C4-2B (cell line): ENCODE results near the gene CHN2.

Experiments
- H3K27ac ChIP-seq: fragments of 450-650 bp; 2 replicates; pipeline ENCODE4 v1.5.1; 2017
- CTCF ChIP-seq: fragments of 450-650 bp; conservative IDR thresholded peaks from 2 replicates; pipeline ENCODE4 v1.5.1; 2017; ENCODE audit warnings: mild to moderate bottlenecking
- ZFX ChIP-seq: fragments of 450-650 bp; IDR thresholded peaks from 2 replicates; pipeline ENCODE4 v1.6.1; 2017

Gene CHN2

DNA sequence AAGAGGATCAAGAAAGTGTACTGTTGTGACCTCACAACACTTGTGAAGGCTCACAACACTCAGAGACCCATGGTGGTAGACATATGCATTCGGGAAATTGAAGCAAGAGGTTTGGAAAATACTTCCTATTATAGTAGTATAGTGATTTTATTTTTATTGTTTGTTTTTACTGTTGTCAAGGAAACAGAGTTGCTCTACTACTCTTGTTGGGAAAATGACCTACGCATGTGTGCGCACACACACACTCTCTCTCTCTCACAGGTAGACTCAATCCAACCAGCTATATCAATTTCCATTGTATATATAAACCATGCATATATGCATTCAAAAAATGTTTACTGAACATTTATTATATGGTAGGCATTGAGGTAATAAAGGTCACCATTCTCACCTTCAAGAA lies 305.4 kb downstream of the CHN2 start:
- TF ChIP-seq ZFX = no peak
- no peak for TF ChIP-seq CTCF

GRCh38 chr7:29500719-29501118 lies 306.1 kb downstream of the CHN2 start:
- TF ChIP-seq CTCF (no peak), ZFX (no peak)
- H3K27ac ChIP-seq = no peak overlapping the region

More for the DNA sequence above, 305.4 kb downstream of the CHN2 start:
- H3K27ac ChIP-seq = no peak overlapping the region

DNA sequence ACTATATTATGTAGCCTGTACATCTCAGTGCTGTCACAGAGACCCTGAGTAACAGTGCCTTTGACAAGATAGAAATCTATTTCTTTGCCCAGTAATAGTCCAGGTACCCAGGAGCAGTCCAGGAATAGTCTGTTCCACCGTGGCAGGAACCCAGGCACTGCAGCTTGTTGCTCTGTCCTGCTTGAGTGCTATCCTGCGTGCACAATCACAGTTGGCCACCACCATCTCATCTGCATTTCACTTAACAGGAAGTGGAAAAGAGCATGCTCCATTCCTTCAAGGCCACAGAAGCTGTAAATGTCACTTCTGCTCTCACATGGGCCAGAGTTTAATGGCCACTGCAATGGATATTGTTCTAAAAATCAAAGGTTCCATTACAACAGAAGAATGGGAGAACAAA lies 307.6 kb downstream of the CHN2 start:
- no peak for TF ChIP-seq ZFX
- no peak for TF ChIP-seq CTCF
- H3K27ac ChIP-seq = no peak overlapping the region

DNA sequence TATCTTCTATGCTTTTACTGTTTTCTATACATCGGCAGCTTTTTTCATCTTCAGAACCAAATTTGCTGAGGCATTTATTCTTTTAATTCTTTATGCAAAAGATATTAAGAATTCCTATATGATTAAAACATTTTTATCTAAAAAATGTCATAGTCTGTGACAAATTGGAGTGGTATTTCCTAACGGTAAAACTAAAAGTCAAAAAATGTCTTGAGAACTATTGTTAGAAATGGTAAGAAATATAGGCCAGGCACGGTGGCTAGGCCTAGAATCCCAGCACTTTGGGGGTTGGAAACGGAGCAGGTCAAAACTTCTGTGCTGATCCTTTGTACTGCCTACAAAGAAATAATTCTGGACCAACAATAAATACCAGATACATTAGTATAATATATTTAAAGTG lies 311.4 kb downstream of the CHN2 start:
- TF ChIP-seq CTCF (no peak), ZFX (no peak)
- H3K27ac ChIP-seq = no peak overlapping the region

- no peak for TF ChIP-seq ZFX
- no peak for TF ChIP-seq CTCF
- H3K27ac ChIP-seq = no peak overlapping the region
Measured at GRCh38 chr7:29508608-29509007, 314.0 kb downstream of the CHN2 start.

DNA sequence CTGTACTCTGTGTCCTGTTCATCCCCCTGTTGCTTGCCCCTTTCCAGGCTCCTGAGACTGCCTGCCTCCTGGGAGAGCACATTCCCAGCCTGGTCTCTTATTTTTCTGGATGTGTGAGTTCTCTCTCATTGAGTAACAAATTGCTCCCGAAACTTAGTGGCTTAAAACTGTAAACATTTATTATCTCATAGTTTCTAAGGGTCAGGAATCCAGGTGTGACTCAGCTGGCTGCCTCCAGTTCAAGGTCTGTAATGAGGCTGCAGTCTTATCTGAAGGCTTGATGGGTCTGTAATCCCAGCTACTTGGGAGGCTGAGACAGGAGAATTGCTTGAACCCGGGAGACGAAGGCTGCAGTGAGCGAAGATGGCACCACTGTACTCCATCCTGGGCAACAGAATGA lies 315.5 kb downstream of the CHN2 start:
- H3K27ac ChIP-seq = no peak overlapping the region
- TF ChIP-seq CTCF = no peak
- no peak for TF ChIP-seq ZFX

GRCh38 chr7:29511337-29511736 lies 316.8 kb downstream of the CHN2 start:
- no peak overlapping the region for H3K27ac ChIP-seq
- TF ChIP-seq ZFX = no peak
- TF ChIP-seq CTCF = no peak
